IMR-90 (cell line): ENCODE results near the gene SCFD2. TPM values are rescaled to one million over a fixed set of nuclear protein-coding genes. Genes with fewer than 3 reads are reported as not detected.
A peak's percentile ranks its signal among the peaks of the same experiment; 100 is the strongest.

Experiments used
- ATAC-seq: fragments of 200-7000 bp; cut with Tn5 transposase; 2 replicates; pipeline ENCODE4 v1.9.1; 2020; ENCODE audit warnings: low read depth, mild to moderate bottlenecking, moderate library complexity
- BruUV-seq: library from RNA; stranded (reverse); fragments of 400-500 nt; replicated peaks from 2 replicates; lab custom pipeline; 2021; lab: Mats Ljungman, UMichigan
- CTCF ChIA-PET: fragments of 300-600 bp; formaldehyde crosslinking; extraction: SDS; loops from one replicate; lab custom pipeline; 2021; ENCODE audit warnings: antibody characterized with exemption; lab: Yijun Ruan, JAX
- POLR2A ChIA-PET: fragments of 300-600 bp; sonication (Branson Sonifier 250); formaldehyde crosslinking; loops from one replicate; lab custom pipeline; 2022; ENCODE audit warnings: antibody characterized with exemption; ENCODE audit not compliant: unreplicated experiment; lab: Charles Lee
- DNase-seq: peaks from one replicate; pipeline ENCODE4 v3.0.0; 2013
- H2AFZ ChIP-seq: replicated peaks from 2 replicates; pipeline ENCODE3; 2013; ENCODE audit warnings: low read length, mild to moderate bottlenecking; ENCODE audit not compliant: poor library complexity
- H2AK5ac ChIP-seq: 2 replicates; pipeline ENCODE4 v1.6.1; 2013; ENCODE audit warnings: low read depth, low read length, inconsistent platforms
- H2AK9ac ChIP-seq: replicated peaks from 2 replicates; pipeline ENCODE3; 2013; ENCODE audit warnings: mild to moderate bottlenecking, low read depth, low read length, moderate library complexity; ENCODE audit not compliant: poor library complexity
- H2BK120ac ChIP-seq: 2 replicates; pipeline ENCODE4 v1.6.1; 2013; ENCODE audit warnings: low read depth, low read length, inconsistent platforms
- H2BK15ac ChIP-seq: 3 replicates; pipeline ENCODE4 v1.6.1; 2013; ENCODE audit warnings: low read depth, low read length, inconsistent platforms
- H2BK20ac ChIP-seq: 2 replicates; pipeline ENCODE4 v1.6.1; 2013; ENCODE audit warnings: low read depth, mild to moderate bottlenecking, inconsistent platforms, low read length, moderate library complexity
- H2BK5ac ChIP-seq: 2 replicates; pipeline ENCODE4 v1.6.1; 2013; ENCODE audit warnings: mild to moderate bottlenecking, low read depth, low read length, inconsistent platforms; ENCODE audit not compliant: poor library complexity, severe bottlenecking
- H3K14ac ChIP-seq: replicated peaks from 2 replicates; pipeline ENCODE4 v1.6.1; 2013; ENCODE audit warnings: low read depth, low read length, inconsistent platforms
- H3K18ac ChIP-seq: 2 replicates; pipeline ENCODE4 v1.6.1; 2013; ENCODE audit warnings: low read depth, low read length, control low read depth
- H3K23ac ChIP-seq: 2 replicates; pipeline ENCODE4 v1.6.1; 2013; ENCODE audit warnings: low read depth, low read length, inconsistent platforms
- H3K27ac ChIP-seq: 2 replicates; pipeline ENCODE4 v1.5.1; 2013; ENCODE audit warnings: mild to moderate bottlenecking, control low read depth, low read length; ENCODE audit not compliant: insufficient read depth
- H3K27me3 ChIP-seq: 2 replicates; pipeline ENCODE4 v1.6.1; 2013; ENCODE audit warnings: low read length; ENCODE audit not compliant: control insufficient read depth, insufficient read depth
- H3K36me3 ChIP-seq: 2 replicates; pipeline ENCODE4 v1.6.1; 2013; ENCODE audit warnings: low read length, mixed read lengths; ENCODE audit not compliant: control insufficient read depth, insufficient read depth
- H3K4ac ChIP-seq: 2 replicates; pipeline ENCODE4 v1.6.1; 2013; ENCODE audit warnings: low read depth, low read length, inconsistent platforms
- H3K4me1 ChIP-seq: 2 replicates; pipeline ENCODE4 v1.6.1; 2013; ENCODE audit warnings: low read length, mixed read lengths; ENCODE audit not compliant: control insufficient read depth, insufficient read depth
- H3K4me2 ChIP-seq: 2 replicates; pipeline ENCODE4 v1.6.1; 2013; ENCODE audit warnings: low read depth, mild to moderate bottlenecking, control low read depth, low read length, moderate library complexity
- H3K4me3 ChIP-seq: 2 replicates; pipeline ENCODE4 v1.5.1; 2013; ENCODE audit warnings: low read depth, mild to moderate bottlenecking, control low read depth, low read length, moderate library complexity; ENCODE audit not compliant: insufficient read depth
- H3K56ac ChIP-seq: 2 replicates; pipeline ENCODE4 v1.6.1; 2013; ENCODE audit warnings: low read length, inconsistent platforms; ENCODE audit not compliant: insufficient read depth; ENCODE audit errors: extremely low read depth
- H3K79me1 ChIP-seq, 2 experiments: 2 replicates each; pipeline ENCODE4 v1.6.1; 2013; ENCODE audit warnings: low read length in 2 of 2, inconsistent platforms in 1 of 2, low read depth in 1 of 2
- H3K9ac ChIP-seq: 2 replicates; pipeline ENCODE4 v1.6.1; 2013; ENCODE audit warnings: low read depth, low read length, control low read depth
- H3K9me1 ChIP-seq: 2 replicates; pipeline ENCODE4 v1.6.1; 2013; ENCODE audit warnings: low read length, inconsistent platforms; ENCODE audit not compliant: insufficient read depth
- H3K9me3 ChIP-seq: 2 replicates; pipeline ENCODE4 v1.6.1; 2013; ENCODE audit warnings: low read length; ENCODE audit not compliant: control insufficient read depth, insufficient read depth
- H4K20me1 ChIP-seq: 2 replicates; pipeline ENCODE4 v1.6.1; 2013; ENCODE audit warnings: low read length, inconsistent platforms; ENCODE audit not compliant: insufficient read depth
- H4K5ac ChIP-seq: 2 replicates; pipeline ENCODE4 v1.6.1; 2013; ENCODE audit warnings: mild to moderate bottlenecking, low read depth, low read length, control low read depth
- H4K8ac ChIP-seq, 2 experiments: 2 replicates each; pipeline ENCODE4 v1.6.1; 2013; ENCODE audit warnings: low read depth in 2 of 2, low read length in 2 of 2, control low read depth in 1 of 2, inconsistent platforms in 1 of 2
- H4K91ac ChIP-seq: 2 replicates; pipeline ENCODE4 v1.6.1; 2013; ENCODE audit warnings: low read depth, low read length, inconsistent platforms; ENCODE audit not compliant: insufficient read depth
- BHLHE40 ChIP-seq: fragments of 150-350 bp; IDR thresholded peaks from 2 replicates; pipeline ENCODE4 v1.6.1; 2016; ENCODE audit warnings: mild to moderate bottlenecking, low read depth, low read length
- CEBPB ChIP-seq: IDR thresholded peaks from 2 replicates; pipeline ENCODE4 v1.6.1; 2012; ENCODE audit warnings: low read depth, low read length, improper control_type of control experiment
- MAFK ChIP-seq: IDR thresholded peaks from 2 replicates; pipeline ENCODE4 v1.6.1; 2012; ENCODE audit warnings: low read depth, low read length, improper control_type of control experiment
- MXI1 ChIP-seq: IDR thresholded peaks from 2 replicates; pipeline ENCODE4 v1.6.1; 2012; ENCODE audit warnings: low read depth, mild to moderate bottlenecking, low read length, moderate library complexity, borderline replicate concordance
- NFE2L2 ChIP-seq: fragments of 150-350 bp; IDR thresholded peaks from 2 replicates; pipeline ENCODE4 v1.6.1; 2016; ENCODE audit warnings: low read depth, mild to moderate bottlenecking, low read length
- dilution Hi-C: fragments of 300-500 bp; cut with HindIII; formaldehyde crosslinking; loops from one replicate; pipeline ENCODE4 v1.14.3; 2018; ENCODE audit warnings: low sequenced_read_pairs; ENCODE audit not compliant: unreplicated experiment
- in situ Hi-C: fragments of 300-500 bp; cut with MboI; formaldehyde crosslinking; loops from 3 replicates; pipeline ENCODE4 v1.14.3; 2019; ENCODE audit warnings: low sequenced_read_pairs, inconsistent platforms, mixed read lengths
- intact Hi-C: fragments of 100-400 bp; cut with micrococcal nuclease; formaldehyde crosslinking; loops from 2 replicates; pipeline ENCODE4 v1.10.0; 2022
- polyA plus RNA-seq, 3 experiments: library from polyadenylated mRNA; depleted of rRNA; stranded (reverse); fragments of >200 nt; gene quantifications; 2 replicates each; pipeline ENCODE4 v1.2.3, GENCODE V29; 2012; ENCODE audit warnings: low replicate concordance in 1 of 3
- total RNA-seq: library from RNA; depleted of rRNA; stranded (reverse); fragments of >200 nt; gene quantifications from 2 replicates; pipeline ENCODE4 v1.2.3, GENCODE V29; 2012
- TF ChIP-seq, protein P1 (sequence below): conservative IDR thresholded peaks from 2 replicates; pipeline ENCODE4 v1.5.1; 2012; ENCODE audit warnings: mild to moderate bottlenecking, low read depth, low read length, improper control_type of control experiment

Gene SCFD2
- total and polyA plus RNA-seq, 2 of the 4 experiments (the other 2 are of a cell fraction), result 18.9 to 62.4 TPM

DNA sequence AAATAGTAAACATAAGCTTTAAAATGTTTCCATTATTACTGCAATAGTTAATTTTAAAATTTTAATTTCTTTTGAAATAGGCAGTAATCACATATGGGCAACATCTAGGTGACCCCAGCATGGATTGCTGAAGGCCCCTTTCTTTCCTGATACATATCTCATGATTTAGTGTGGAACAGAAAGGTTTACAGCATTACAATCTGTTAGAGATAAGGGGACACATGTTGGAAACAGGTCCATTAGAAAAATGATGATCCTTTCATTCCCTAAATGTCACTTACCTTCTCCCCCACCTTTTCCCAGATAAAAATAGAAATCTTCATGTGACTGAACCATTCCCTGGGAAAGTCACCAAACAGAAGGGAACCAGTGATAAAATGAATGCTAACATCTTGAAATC, 413.3 kb downstream of the SCFD2 start:
- Histone ChIP-seq H3K23ac (no peak overlapping the region), H4K20me1 (no peaks in the 10 kb centered on the region), H3K27ac (no peak overlapping the region), H2AK5ac (no peak overlapping the region), H3K27me3 (no peaks in the 10 kb centered on the region), H3K9ac (no peak overlapping the region), H3K18ac (no peak overlapping the region), H3K9me3 (no peaks in the 10 kb centered on the region), H4K91ac (no peak overlapping the region), H2BK120ac (no peak overlapping the region), H3K14ac (no peak overlapping the region), H2AFZ (no peak overlapping the region), H3K4me3 (no peak overlapping the region), H3K9me1 (peaks cover 18% of the 10 kb centered on the region), H3K56ac (no peak overlapping the region), H4K8ac (no peak overlapping the region), H4K5ac (no peak overlapping the region), H2BK20ac (no peak overlapping the region), H3K79me1 (peaks cover 0 to 11% of the 10 kb centered on the region in 2 experiments; a peak in 2 of 4 replicates), H2AK9ac (no peak overlapping the region), H2BK5ac (no peak overlapping the region), H3K4me2 (no peak overlapping the region), H3K4me1 (peaks cover 29% of the 10 kb centered on the region), H2BK15ac (0 out of 3 replicates have a peak overlapping the region, but pooled peaks have one; percentile 21), H3K36me3 (no peaks in the 10 kb centered on the region), H3K4ac (0 out of 2 replicates have a peak overlapping the region, but pooled peaks have one; percentile 8)
- intact Hi-C loops, result no loop called here
- dilution Hi-C loops, result no loop called here
- no TSS peak for BruUV-seq
- TF ChIP-seq, protein P1, sequence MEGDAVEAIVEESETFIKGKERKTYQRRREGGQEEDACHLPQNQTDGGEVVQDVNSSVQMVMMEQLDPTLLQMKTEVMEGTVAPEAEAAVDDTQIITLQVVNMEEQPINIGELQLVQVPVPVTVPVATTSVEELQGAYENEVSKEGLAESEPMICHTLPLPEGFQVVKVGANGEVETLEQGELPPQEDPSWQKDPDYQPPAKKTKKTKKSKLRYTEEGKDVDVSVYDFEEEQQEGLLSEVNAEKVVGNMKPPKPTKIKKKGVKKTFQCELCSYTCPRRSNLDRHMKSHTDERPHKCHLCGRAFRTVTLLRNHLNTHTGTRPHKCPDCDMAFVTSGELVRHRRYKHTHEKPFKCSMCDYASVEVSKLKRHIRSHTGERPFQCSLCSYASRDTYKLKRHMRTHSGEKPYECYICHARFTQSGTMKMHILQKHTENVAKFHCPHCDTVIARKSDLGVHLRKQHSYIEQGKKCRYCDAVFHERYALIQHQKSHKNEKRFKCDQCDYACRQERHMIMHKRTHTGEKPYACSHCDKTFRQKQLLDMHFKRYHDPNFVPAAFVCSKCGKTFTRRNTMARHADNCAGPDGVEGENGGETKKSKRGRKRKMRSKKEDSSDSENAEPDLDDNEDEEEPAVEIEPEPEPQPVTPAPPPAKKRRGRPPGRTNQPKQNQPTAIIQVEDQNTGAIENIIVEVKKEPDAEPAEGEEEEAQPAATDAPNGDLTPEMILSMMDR, result no peak
- TF ChIP-seq MAFK (no peak), NFE2L2 (no peak), CEBPB (no peak), MXI1 (no peak), BHLHE40 (no peak)
- DNase-seq, result no peak
- ChIA-PET POLR2A (no interaction called here), CTCF (interaction anchor here (0.6 to 1.1 kb wide), 2 partner anchors 9 to 1695 kb away, joined by 3 to 4 read pairs; no protein-coding TSS in a partner anchor)
- in situ Hi-C loops, result no loop called here
- ATAC-seq, result no peak
